ENCODE measurements around the gene OR4F29.
"Not testable (repeated sequence)": the region's sequence is repeated elsewhere in the genome, so short reads cannot be mapped to it uniquely, and the experiment has no call there.

The OR4F29 gene, protein sequence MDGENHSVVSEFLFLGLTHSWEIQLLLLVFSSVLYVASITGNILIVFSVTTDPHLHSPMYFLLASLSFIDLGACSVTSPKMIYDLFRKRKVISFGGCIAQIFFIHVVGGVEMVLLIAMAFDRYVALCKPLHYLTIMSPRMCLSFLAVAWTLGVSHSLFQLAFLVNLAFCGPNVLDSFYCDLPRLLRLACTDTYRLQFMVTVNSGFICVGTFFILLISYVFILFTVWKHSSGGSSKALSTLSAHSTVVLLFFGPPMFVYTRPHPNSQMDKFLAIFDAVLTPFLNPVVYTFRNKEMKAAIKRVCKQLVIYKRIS

GRCh38 chr1:451578-451977 is at the start of gene OR4F29:
Gene OR4F29 (minus strand): TSS chr1:451678. CDS start chr1:451678, 0 bp downstream.
- not testable (repeated sequence) for H3K4me3 ChIP-seq (ENCODE audit: low read depth, low read length); DNase-seq (ENCODE audit: low read depth)
